Stomach (tissue), 9 donors: ENCODE results near the gene PARVB. TPM values are rescaled to one million over a fixed set of nuclear protein-coding genes. Genes with fewer than 3 reads are reported as not detected.

Experiments used
- DNase-seq, 2 donors: peaks; one replicate each; pipeline versions ENCODE4 v3.0.0 to v3.0.0-alpha.2; 2013 to 2019
- H3K27ac ChIP-seq, 5 donors: fragments of 200-600 bp in 4 of 5; sonication (generic) in 4 of 5; one replicate each; pipeline ENCODE4 v1.5.1; 2013 to 2019; ENCODE audit warnings: mild to moderate bottlenecking in 1 of 5, moderate library complexity in 1 of 5
- H3K27me3 ChIP-seq, 3 donors: fragments of 200-600 bp; sonication (generic); one replicate each; pipeline ENCODE4 v1.5.1; 2017 to 2019; ENCODE audit warnings: mixed run types in 1 of 3
- H3K36me3 ChIP-seq, 4 donors: fragments of 200-600 bp; sonication (generic); 1 replicate in 3 of 4; 2 replicates in 1 of 4; pipeline ENCODE4 v1.5.1; 2016 to 2019
- H3K4me1 ChIP-seq, 4 donors: fragments of 200-600 bp; sonication (generic); one replicate each; pipeline ENCODE4 v1.5.1; 2016 to 2019
- H3K4me3 ChIP-seq, 4 donors: fragments of 200-600 bp; sonication (generic) in 3 of 4; one replicate each; pipeline ENCODE4 v1.5.1; 2016 to 2019; ENCODE audit warnings: mild to moderate bottlenecking in 1 of 4
- H3K9me3 ChIP-seq, 4 donors: fragments of 200-600 bp; sonication (generic); one replicate each; pipeline ENCODE4 v1.5.1; 2016 to 2019
- CTCF ChIP-seq, 7 experiments: fragments of 450-650 bp in 4 of 7; fragments of 200-600 bp in 3 of 7; sonication (generic) in 3 of 7; IDR thresholded peaks; one replicate each; pipeline ENCODE4 v1.5.1; 2016 to 2019; ENCODE audit warnings: antibody characterized with exemption in 7 of 7, control low read depth in 2 of 7, mild to moderate bottlenecking in 1 of 7
- EP300 ChIP-seq: sonication (generic); formaldehyde crosslinking; IDR thresholded peaks from one replicate; pipeline ENCODE4 v1.6.1; 2017; ENCODE audit warnings: antibody characterized with exemption
- POLR2A ChIP-seq, 4 donors: fragments of 450-650 bp; IDR thresholded peaks; one replicate each; pipeline ENCODE4 v1.6.1; 2016; ENCODE audit warnings: antibody characterized with exemption in 4 of 4, control low read depth in 2 of 4, mild to moderate bottlenecking in 1 of 4, moderate library complexity in 1 of 4
- POLR2AphosphoS5 ChIP-seq, 3 donors: sonication (generic); formaldehyde crosslinking; IDR thresholded peaks; one replicate each; pipeline ENCODE4 v1.6.1; 2016; ENCODE audit warnings: antibody characterized with exemption in 3 of 3
- WGBS, 5 donors: extraction: QIAGEN DNeasy Blood & Tissue Kit in 3 of 5; methylation state at CpG; one replicate each; pipeline versions ENCODE4 v1.1.5 to v1.1.7; 2013 to 2018; 5-methylcytosine and 5-hydroxymethylcytosine counted together
- intact Hi-C: fragments of 100-400 bp; cut with DNase I; formaldehyde crosslinking; loops from one replicate; pipeline ENCODE4 v1.15.1; 2023; ENCODE audit warnings: low total_unique reads
- polyA plus RNA-seq, 3 donors: library from polyadenylated mRNA; stranded (reverse); fragments of 200-250 nt; gene quantifications; one replicate each; pipeline ENCODE4 v1.2.3, GENCODE V29; 2013
- total RNA-seq, 5 donors: library from RNA; depleted of rRNA; stranded (reverse); fragments of >200 nt; gene quantifications; one replicate each; pipeline versions ENCODE4 v1.1.0 to v1.2.3, GENCODE V29; 2014 to 2016
- donor health status: healthy with polysubstance abuse.
- donor health status: Bipolar disorder and iron deficiency.
- donor health status: healthy.

PARVB gene
- total and polyA plus RNA-seq, 8 donors = 2.9 to 143 (median 19.1) TPM

DNA sequence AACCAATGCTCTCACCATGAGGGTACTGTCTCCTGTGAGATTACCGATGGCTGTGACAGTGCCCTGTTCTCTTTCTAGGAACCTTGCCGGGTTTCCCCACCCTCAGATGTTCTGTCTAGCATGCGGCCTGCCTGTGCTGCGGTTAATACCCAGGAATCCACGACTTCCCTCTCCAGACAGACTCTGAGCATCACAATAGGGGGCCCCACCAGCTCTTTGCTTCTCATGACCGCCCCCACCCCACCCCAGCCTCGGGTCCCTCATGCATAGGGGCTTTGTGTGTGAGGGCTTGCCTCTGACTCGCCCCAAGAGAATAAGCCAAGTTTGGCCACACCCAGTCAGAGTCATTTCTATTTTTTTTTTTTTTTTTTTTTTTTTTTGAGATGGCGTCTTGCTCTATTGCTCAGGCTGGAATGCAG lies 166.9 kb downstream of the PARVB start:
- Histone ChIP-seq H3K36me3 (peaks cover 0 to 3% (median 2%) of the 10 kb centered on the region in 4 donors), H3K4me1 (no peaks in the 10 kb centered on the region), H3K27ac (no peak overlapping the region), H3K27me3 (peaks cover 0 to 13% (median under 1%) of the 10 kb centered on the region in 3 donors), H3K9me3 (no peaks in the 10 kb centered on the region), H3K4me3 (no peak overlapping the region)
- intact Hi-C loops = no loop called here
- WGBS, 5 donors = 54 to 73% (median 60%) methylated on average over 9 of the region's 9 CpGs
- TF ChIP-seq EP300 (no peak), POLR2A (IDR thresholded peaks at IDR 0.05) (no peak), POLR2AphosphoS5 (IDR thresholded peaks at IDR 0.05) (no peak), CTCF (IDR thresholded peaks at IDR 0.05) (no peak)
- no peak for DNase-seq

GRCh38 chr22:44192098-44192815 lies 168.2 kb downstream of the PARVB start:
- no peak overlapping the region for H3K27ac ChIP-seq
- intact Hi-C loops = no loop called here

GRCh38 chr22:44192816-44193534 lies 168.9 kb downstream of the PARVB start:
- no peak overlapping the region for H3K27ac ChIP-seq
- WGBS, 5 donors = 50 to 70% (median 65%) methylated on average over 9 to 11 of the region's 11 CpGs
- no peaks in the 10 kb centered on the region for H3K4me1 ChIP-seq

More at GRCh38 chr22:44192098-44192815, 168.2 kb downstream of the PARVB start:
- TF ChIP-seq POLR2AphosphoS5 (IDR thresholded peaks at IDR 0.05) (no peak), EP300 (no peak), POLR2A (IDR thresholded peaks at IDR 0.05) (no peak), CTCF (IDR thresholded peaks at IDR 0.05) (no peak)
- peak in 1 of 2 donors; percentile 26 for DNase-seq
- no peaks in the 10 kb centered on the region for H3K9me3 ChIP-seq
- no peak overlapping the region for H3K4me3 ChIP-seq
- H3K27me3 ChIP-seq = peaks cover 0 to 25% (median 6%) of the 10 kb centered on the region in 3 donors
- no peaks in the 10 kb centered on the region for H3K4me1 ChIP-seq
- 78 to 85% (median 81%) methylated on average over 7 to 8 of the region's 8 CpGs for WGBS, 5 donors
- peaks cover 0 to 4% (median 0%) of the 10 kb centered on the region in 4 donors for H3K36me3 ChIP-seq

More at GRCh38 chr22:44192816-44193534, 168.9 kb downstream of the PARVB start:
- intact Hi-C loops = no loop called here
- H3K4me3 ChIP-seq = no peak overlapping the region
- H3K27me3 ChIP-seq = peaks cover 0 to 29% (median 6%) of the 10 kb centered on the region in 3 donors
- no peaks in the 10 kb centered on the region for H3K9me3 ChIP-seq
- H3K36me3 ChIP-seq = peaks cover 0 to 4% (median 0%) of the 10 kb centered on the region in 4 donors
- no peak for TF ChIP-seq EP300
- no peak for TF ChIP-seq POLR2A (IDR thresholded peaks at IDR 0.05)
- TF ChIP-seq CTCF (IDR thresholded peaks at IDR 0.05) = no peak
- TF ChIP-seq POLR2AphosphoS5 (IDR thresholded peaks at IDR 0.05) = no peak
- DNase-seq = no peak
